ENCODE data around the gene CENPP.
"Not testable (repeated sequence)": the region's sequence is repeated elsewhere in the genome, so short reads cannot be mapped to it uniquely, and the experiment has no call there.

Gene CENPP

DNA sequence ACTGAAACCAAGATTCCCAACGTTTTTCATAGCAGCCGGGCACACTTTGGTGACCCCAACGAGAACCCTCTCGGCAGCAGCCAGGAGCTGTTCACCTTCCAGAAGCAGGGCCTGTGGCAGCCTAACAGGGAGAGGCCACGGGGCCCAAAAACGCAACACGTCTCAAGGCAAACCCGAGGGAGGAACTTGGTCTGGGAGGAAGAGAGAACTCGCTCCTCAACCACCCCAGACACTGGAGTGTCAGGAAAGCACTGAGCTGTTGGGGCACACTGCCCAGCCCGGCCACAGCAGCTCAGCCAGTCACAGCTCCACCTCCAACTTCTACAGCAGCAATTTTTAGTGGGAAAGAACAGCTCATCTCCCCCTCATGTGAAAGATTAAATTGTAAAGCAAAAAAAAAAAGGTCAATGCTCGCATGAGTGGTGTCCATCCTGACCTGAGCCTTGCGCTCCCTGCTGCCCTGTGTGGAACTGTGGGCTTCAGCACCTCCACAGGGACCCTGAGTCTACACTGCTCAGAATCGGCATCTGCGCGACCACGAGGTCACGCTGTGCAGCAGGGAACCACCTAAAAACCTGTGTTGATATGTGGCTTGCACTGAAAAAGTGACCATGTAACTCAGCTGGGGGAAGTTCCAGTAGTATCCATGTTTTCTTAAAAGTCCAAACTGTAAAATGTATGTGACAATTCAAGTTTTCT lies 289.2 kb downstream of the CENPP start:
- no peaks in the 10 kb centered on the region for H3K4me1 ChIP-seq (ENCODE audit: control insufficient read depth, insufficient read depth, low read length, poor library complexity, severe bottlenecking)
- WGBS, 2 experiments (ENCODE audit: insufficient coverage in 2 of 2), result 86 to 92% methylated on average over 10 of the region's 17 CpGs
- H3K9me3 ChIP-seq (ENCODE audit: control insufficient read depth, low read length), result no peaks in the 10 kb centered on the region
- no peak overlapping the region for H3K27ac ChIP-seq (ENCODE audit: low read depth, low read length, severe bottlenecking)
- peaks cover 80% of the 10 kb centered on the region for H3K36me3 ChIP-seq (ENCODE audit: control insufficient read depth, insufficient read depth, low read length)
- no peak overlapping the region for H3K4me3 ChIP-seq (ENCODE audit: extremely low read depth, insufficient read depth, low read length, poor library complexity, severe bottlenecking)

GRCh38 chr9:92615790-92616189 lies 290.0 kb downstream of the CENPP start:
- H3K36me3 ChIP-seq (ENCODE audit: control insufficient read depth, insufficient read depth, low read length), result peaks cover 80% of the 10 kb centered on the region
- no peaks in the 10 kb centered on the region for H3K9me3 ChIP-seq (ENCODE audit: control insufficient read depth, low read length)
- H3K4me3 ChIP-seq (ENCODE audit: extremely low read depth, insufficient read depth, low read length, poor library complexity, severe bottlenecking), result no peak overlapping the region
- no peak overlapping the region for H3K27ac ChIP-seq (ENCODE audit: low read depth, low read length, severe bottlenecking)
- H3K4me1 ChIP-seq (ENCODE audit: control insufficient read depth, insufficient read depth, low read length, poor library complexity, severe bottlenecking), result no peaks in the 10 kb centered on the region
- 98 to 99% methylated on average over 10 to 11 of the region's 13 CpGs for WGBS, 2 experiments (ENCODE audit: insufficient coverage in 2 of 2)

DNA sequence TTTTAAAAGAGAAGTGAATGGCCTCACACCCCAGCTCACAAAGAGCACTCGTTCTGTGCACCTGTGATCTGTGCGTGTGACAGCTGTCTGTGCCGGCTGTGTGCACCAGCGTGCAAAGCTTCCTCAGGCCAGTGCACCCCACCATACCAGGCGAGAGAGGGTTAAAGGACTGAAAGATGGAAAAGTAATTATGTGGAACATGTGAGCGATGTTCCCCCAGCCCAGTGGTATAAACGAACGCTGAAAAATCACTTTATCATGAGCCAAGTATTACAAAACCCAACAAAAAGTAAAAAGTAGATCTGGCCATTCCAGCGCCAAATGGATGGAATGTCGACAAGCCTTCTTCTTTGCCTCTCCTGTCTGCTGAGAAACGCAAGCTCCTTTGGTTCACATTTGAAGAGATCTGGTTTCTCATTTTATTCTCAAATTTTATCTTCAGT lies 290.5 kb downstream of the CENPP start:
- Histone ChIP-seq H3K36me3 (ENCODE audit: control insufficient read depth, insufficient read depth, low read length) (peaks cover 77% of the 10 kb centered on the region), H3K4me1 (ENCODE audit: control insufficient read depth, insufficient read depth, low read length, poor library complexity, severe bottlenecking) (no peaks in the 10 kb centered on the region), H3K27ac (ENCODE audit: low read depth, low read length, severe bottlenecking) (no peak overlapping the region), H3K9me3 (ENCODE audit: control insufficient read depth, low read length) (no peaks in the 10 kb centered on the region), H3K4me3 (ENCODE audit: extremely low read depth, insufficient read depth, low read length, poor library complexity, severe bottlenecking) (no peak overlapping the region)
- 95 to 98% methylated on average over 7 of the region's 11 CpGs for WGBS, 2 experiments (ENCODE audit: insufficient coverage in 2 of 2)

GRCh38 chr9:92616655-92617111 lies 290.9 kb downstream of the CENPP start:
- WGBS, 2 experiments (ENCODE audit: insufficient coverage in 2 of 2), result 95 to 97% methylated on average over 9 to 11 of the region's 11 CpGs
- no peak overlapping the region for H3K4me3 ChIP-seq (ENCODE audit: extremely low read depth, insufficient read depth, low read length, poor library complexity, severe bottlenecking)
- H3K4me1 ChIP-seq (ENCODE audit: control insufficient read depth, insufficient read depth, low read length, poor library complexity, severe bottlenecking), result no peaks in the 10 kb centered on the region
- peaks cover 76% of the 10 kb centered on the region for H3K36me3 ChIP-seq (ENCODE audit: control insufficient read depth, insufficient read depth, low read length)
- H3K9me3 ChIP-seq (ENCODE audit: control insufficient read depth, low read length), result no peaks in the 10 kb centered on the region
- no peak overlapping the region for H3K27ac ChIP-seq (ENCODE audit: low read depth, low read length, severe bottlenecking)

GRCh38 chr9:92617195-92617813 lies 291.6 kb downstream of the CENPP start:
- Histone ChIP-seq H3K9me3 (ENCODE audit: control insufficient read depth, low read length) (no peaks in the 10 kb centered on the region), H3K27ac (ENCODE audit: low read depth, low read length, severe bottlenecking) (no peak overlapping the region), H3K4me1 (ENCODE audit: control insufficient read depth, insufficient read depth, low read length, poor library complexity, severe bottlenecking) (no peaks in the 10 kb centered on the region), H3K4me3 (ENCODE audit: extremely low read depth, insufficient read depth, low read length, poor library complexity, severe bottlenecking) (no peak overlapping the region), H3K36me3 (ENCODE audit: control insufficient read depth, insufficient read depth, low read length) (peaks cover 70% of the 10 kb centered on the region)
- 93 to 94% methylated on average over 9 to 11 of the region's 11 CpGs for WGBS, 2 experiments (ENCODE audit: insufficient coverage in 2 of 2)

- H3K9me3 ChIP-seq (ENCODE audit: control insufficient read depth, low read length), result no peaks in the 10 kb centered on the region
- no peak overlapping the region for H3K27ac ChIP-seq (ENCODE audit: low read depth, low read length, severe bottlenecking)
- no peaks in the 10 kb centered on the region for H3K4me1 ChIP-seq (ENCODE audit: control insufficient read depth, insufficient read depth, low read length, poor library complexity, severe bottlenecking)
- WGBS, 2 experiments (ENCODE audit: insufficient coverage in 2 of 2), result 92 to 95% methylated on average over 11 of the region's 11 CpGs
- peaks cover 67% of the 10 kb centered on the region for H3K36me3 ChIP-seq (ENCODE audit: control insufficient read depth, insufficient read depth, low read length)
- no peak overlapping the region for H3K4me3 ChIP-seq (ENCODE audit: extremely low read depth, insufficient read depth, low read length, poor library complexity, severe bottlenecking)
Measured at GRCh38 chr9:92617951-92618510, 292.3 kb downstream of the CENPP start.

DNA sequence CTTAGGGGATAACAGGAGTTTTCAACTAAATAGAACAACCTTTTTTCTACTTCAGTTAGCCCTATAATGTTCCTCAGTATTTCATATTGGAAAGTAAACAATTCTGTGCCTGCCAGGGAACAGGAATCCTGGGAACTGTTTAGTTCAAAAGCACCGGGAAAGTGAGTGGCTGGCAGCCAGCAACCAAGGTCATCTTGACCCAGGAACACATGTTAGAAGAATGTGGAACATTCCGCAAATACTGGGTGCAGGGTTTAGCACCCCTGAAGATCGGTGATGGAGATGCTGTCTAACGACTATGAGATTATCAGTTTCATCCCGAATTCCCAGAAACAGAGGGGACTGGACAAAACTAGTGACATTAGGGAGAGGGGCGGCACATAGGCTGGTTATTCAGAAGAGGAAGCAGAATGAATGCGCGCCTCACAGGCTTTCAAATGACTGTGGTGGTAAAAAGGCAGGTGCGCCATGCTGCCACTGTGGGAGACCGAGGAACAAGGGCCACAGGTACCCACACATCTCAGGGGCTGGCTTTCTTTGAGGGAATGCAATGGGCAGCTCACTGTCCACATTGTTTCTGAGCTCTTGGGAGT lies 293.0 kb downstream of the CENPP start:
- H3K27ac ChIP-seq (ENCODE audit: low read depth, low read length, severe bottlenecking), result no peak overlapping the region
- H3K4me3 ChIP-seq (ENCODE audit: extremely low read depth, insufficient read depth, low read length, poor library complexity, severe bottlenecking), result no peak overlapping the region

DNA sequence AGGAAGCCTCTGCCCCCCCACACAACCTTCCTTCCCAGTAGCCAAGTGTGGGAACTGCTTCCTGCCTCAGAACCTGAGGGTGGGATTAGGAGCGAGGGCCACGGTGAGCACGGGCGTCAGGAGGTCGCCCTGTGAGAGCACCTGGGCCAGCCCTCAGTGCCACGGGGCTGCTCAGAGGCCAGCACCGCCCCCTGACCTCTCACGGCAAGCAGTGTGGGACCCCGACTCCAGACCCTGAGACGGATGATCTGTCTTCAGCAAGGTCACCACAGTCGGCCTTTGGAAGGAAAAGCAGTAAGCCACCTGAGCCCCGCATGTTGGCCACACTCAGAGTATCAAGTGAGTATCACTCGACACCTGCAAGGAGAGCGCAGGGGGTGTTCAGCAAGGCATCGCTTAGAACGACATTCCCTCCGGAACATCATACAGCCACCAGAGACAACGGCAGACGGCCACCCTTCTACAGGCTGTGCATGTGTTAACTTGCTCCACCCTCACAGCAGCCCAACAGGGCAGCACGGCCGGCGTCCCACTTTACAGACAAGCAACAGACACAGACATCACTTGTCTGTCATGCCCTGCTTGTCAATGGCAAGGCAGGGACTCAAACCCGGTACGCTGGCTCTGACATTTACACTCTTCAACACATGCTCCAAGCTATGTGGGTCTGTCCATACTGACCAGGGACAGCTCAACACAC lies 294.0 kb downstream of the CENPP start:
- Histone ChIP-seq H3K36me3 (ENCODE audit: control insufficient read depth, insufficient read depth, low read length) (peaks cover 65% of the 10 kb centered on the region), H3K4me3 (ENCODE audit: extremely low read depth, insufficient read depth, low read length, poor library complexity, severe bottlenecking) (no peak overlapping the region), H3K4me1 (ENCODE audit: control insufficient read depth, insufficient read depth, low read length, poor library complexity, severe bottlenecking) (no peaks in the 10 kb centered on the region), H3K27ac (ENCODE audit: low read depth, low read length, severe bottlenecking) (no peak overlapping the region), H3K9me3 (ENCODE audit: control insufficient read depth, low read length) (no peaks in the 10 kb centered on the region)
- WGBS, 2 experiments (ENCODE audit: insufficient coverage in 2 of 2), result 95 to 96% methylated on average over 22 to 24 of the region's 24 CpGs

More for the DNA sequence above, 293.0 kb downstream of the CENPP start:
- peaks cover 65% of the 10 kb centered on the region for H3K36me3 ChIP-seq (ENCODE audit: control insufficient read depth, insufficient read depth, low read length)
- WGBS, 2 experiments (ENCODE audit: insufficient coverage in 2 of 2), result 95 to 96% methylated on average over 10 of the region's 10 CpGs
- no peaks in the 10 kb centered on the region for H3K9me3 ChIP-seq (ENCODE audit: control insufficient read depth, low read length)
- H3K4me1 ChIP-seq (ENCODE audit: control insufficient read depth, insufficient read depth, low read length, poor library complexity, severe bottlenecking), result no peaks in the 10 kb centered on the region

DNA sequence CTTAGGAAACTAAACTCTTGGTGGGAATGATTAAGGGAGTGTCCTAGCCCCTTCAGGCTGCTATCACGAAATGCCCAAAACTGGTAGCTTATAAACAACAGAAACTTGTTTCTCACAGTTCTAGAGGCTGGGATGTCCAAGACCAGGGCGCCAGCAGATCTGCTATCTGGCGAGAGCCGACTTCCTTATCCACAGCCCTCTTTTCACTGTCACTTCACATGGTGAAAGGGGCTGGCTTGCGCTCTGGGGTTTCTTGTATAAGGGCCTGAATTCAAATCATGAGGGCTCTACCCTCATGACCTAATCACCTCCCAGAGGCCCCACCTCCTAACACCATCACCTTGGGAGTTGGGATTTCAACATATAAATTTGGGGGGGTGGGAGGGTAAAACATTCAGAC lies 295.1 kb downstream of the CENPP start:
- 95 to 100% methylated on average over 2 to 4 of the region's 5 CpGs for WGBS, 2 experiments (ENCODE audit: insufficient coverage in 2 of 2)
- Histone ChIP-seq H3K4me3 (ENCODE audit: extremely low read depth, insufficient read depth, low read length, poor library complexity, severe bottlenecking) (no peak overlapping the region), H3K36me3 (ENCODE audit: control insufficient read depth, insufficient read depth, low read length) (peaks cover 57% of the 10 kb centered on the region), H3K4me1 (ENCODE audit: control insufficient read depth, insufficient read depth, low read length, poor library complexity, severe bottlenecking) (no peaks in the 10 kb centered on the region), H3K27ac (ENCODE audit: low read depth, low read length, severe bottlenecking) (no peak overlapping the region), H3K9me3 (ENCODE audit: control insufficient read depth, low read length) (no peaks in the 10 kb centered on the region)

DNA sequence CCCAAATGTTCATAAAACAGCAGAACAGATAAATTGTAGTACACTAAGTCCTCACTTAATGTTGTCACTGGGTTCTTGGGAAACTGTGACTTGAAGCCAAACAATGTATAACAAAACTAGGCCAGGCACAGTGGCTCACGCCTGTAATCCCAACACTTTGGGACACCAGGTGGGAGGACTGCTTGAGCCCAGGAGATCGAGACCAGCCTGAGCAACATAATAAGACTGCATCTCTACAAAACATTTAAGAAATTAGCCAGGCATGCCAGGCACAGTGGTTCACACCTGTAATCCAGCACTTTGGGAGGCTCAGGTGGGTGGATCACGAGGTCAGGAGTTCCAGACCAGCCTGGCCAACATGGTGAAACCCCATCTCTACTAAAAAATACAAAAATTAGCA lies 298.2 kb downstream of the CENPP start:
- not testable (repeated sequence) for H3K9me3 ChIP-seq (ENCODE audit: control insufficient read depth, low read length); H3K27ac ChIP-seq (ENCODE audit: low read depth, low read length, severe bottlenecking); H3K4me1 ChIP-seq (ENCODE audit: control insufficient read depth, insufficient read depth, low read length, poor library complexity, severe bottlenecking); H3K4me3 ChIP-seq (ENCODE audit: extremely low read depth, insufficient read depth, low read length, poor library complexity, severe bottlenecking)
- H3K36me3 ChIP-seq (ENCODE audit: control insufficient read depth, insufficient read depth, low read length), result peaks cover 42% of the 10 kb centered on the region
- WGBS, 2 experiments (ENCODE audit: insufficient coverage in 2 of 2), result 80 to 85% methylated on average over 1 to 3 of the region's 3 CpGs
